Stimulated activated CD8-positive, alpha-beta memory T cell treated with anti-CD3 and anti-CD28 coated beads, Interleukin-2, amount 100 ng/mL, for 48 hours (primary cell): ENCODE results near the gene SPAG16.
"Not testable (repeated sequence)": the region's sequence is repeated elsewhere in the genome, so short reads cannot be mapped to it uniquely, and the experiment has no call there.

ENCODE experiments used
- DNase-seq, 2 donors: peaks; one replicate each; pipeline ENCODE4 v3.0.0-alpha.2; 2020; ENCODE audit warnings: low read depth in 2 of 2

The SPAG16 gene

DNA sequence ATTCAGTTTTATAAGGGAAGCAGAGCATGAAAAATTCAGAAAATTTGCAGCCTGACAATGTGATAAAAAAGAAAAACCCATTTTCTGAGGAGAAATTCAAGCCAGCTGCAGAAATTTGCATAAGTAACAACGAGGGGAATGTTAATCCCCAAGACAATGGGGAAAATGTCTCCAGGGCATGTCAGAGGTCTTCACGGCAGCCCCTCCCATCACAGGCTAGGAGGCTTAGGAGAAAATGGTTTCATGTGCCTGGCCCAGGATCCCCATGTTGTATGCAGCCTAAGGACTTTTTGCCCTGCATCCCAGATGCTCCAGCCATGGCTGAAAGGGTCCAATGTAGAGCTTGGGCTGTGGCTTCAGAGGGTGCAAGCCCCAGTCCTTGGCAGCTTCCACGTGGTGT lies 714.7 kb downstream of the SPAG16 start:
- not testable (repeated sequence) for DNase-seq

DNA sequence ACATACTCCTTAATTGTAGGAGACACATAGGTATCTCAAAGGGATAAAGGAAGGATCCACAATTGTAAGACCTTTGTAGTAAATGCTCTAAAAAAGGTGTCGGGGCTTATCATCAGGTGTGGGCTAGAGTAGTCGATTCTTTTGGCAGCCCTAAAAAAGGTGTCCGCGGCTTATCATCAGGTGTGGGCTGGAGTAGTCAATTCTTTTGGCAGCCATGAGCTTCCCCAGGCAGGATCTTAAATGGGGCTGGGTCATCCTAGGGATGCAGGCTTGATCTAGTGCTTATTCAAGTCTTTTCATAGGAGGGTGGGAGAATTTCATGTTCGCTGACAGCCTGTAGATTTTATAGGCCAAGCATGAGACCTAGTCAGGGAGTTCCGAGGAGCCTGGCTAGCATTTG lies 720.2 kb downstream of the SPAG16 start:
- no peak for DNase-seq

DNA sequence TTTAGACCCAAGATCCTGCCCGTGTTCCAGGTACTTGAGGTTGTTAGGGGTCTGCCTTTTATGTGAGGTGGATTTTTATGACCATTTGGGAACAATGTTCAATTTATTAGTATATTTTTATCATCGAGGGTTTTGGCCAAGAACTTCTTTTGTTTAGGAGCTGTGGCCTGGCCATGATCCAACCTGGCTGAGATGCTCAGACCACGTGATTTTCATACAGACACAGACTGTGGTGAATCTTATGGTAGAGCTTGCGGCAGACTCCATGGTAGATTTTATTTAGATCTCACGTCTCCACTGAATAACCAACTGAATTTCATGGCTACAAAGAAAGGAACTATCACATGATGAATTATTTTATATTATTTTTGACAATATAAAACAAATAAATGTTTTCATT lies 721.1 kb downstream of the SPAG16 start:
- no peak for DNase-seq

DNA sequence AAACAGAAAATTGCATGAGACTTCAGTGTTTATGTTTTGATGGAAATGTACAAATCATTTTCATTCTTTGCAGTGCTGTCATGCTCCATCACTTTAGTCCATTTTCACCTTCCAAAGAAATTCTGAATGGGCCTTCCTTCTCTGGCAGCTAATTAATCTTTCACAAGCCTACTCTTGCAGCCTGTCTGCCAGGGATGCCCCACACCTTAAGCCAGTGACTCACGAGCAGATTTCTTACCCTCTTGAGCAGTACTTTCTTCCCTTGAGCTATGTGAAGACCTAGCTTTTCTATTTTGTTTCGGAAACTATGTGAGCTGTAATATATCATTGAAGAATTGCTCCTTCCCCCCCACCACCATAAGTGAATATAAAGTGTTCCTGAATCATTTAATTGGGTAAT lies 722.3 kb downstream of the SPAG16 start:
- DNase-seq, result no peak

DNA sequence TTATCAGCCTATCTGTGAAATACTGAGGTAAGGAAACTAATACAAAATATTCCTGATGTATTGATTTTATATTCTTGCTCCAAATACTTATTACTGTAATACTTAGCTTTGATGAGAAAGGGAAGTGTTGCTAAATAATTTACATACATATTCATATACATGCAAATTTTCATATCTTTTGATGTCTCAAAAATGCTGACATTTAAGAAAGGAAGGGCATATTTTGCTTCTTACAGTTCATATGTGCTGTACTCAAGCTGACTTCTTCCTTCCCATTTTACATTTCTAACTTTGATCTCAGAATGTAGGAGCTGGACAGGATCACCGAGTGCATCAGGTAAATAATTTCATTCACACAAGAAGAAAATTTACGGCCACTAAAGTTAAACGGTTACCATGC lies 727.4 kb downstream of the SPAG16 start:
- DNase-seq, result no peak

DNA sequence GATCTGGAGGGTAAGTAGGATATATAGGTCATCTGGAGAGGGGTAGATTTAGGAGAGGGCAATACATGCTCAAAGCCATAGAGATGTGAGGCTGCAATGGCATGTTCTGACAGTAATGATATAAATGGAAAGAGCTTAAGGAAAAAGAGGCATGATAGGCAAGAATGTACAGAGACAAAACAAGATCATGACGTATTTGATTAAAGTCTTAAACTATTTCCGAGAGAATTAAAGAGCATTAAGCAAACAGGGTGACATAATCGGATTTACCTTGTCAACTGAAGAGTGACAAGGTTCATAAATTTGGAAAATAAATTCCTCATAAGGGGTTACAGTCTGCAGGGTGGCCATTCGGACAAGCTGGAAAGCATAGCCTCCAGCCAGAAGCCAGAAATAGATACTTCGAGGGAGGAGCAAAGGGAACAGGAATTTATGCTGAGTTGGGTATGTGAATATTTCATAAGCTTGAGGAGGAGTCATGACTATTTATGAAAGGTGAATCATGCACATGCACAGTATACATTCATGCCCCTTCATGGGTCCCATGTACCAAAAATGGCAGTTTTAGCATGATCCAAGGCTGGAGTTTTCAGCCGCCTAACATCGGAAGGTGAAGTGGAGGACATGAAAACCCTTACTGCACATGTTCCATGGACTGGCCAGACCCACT lies 730.4 kb downstream of the SPAG16 start:
- DNase-seq, result no peak

DNA sequence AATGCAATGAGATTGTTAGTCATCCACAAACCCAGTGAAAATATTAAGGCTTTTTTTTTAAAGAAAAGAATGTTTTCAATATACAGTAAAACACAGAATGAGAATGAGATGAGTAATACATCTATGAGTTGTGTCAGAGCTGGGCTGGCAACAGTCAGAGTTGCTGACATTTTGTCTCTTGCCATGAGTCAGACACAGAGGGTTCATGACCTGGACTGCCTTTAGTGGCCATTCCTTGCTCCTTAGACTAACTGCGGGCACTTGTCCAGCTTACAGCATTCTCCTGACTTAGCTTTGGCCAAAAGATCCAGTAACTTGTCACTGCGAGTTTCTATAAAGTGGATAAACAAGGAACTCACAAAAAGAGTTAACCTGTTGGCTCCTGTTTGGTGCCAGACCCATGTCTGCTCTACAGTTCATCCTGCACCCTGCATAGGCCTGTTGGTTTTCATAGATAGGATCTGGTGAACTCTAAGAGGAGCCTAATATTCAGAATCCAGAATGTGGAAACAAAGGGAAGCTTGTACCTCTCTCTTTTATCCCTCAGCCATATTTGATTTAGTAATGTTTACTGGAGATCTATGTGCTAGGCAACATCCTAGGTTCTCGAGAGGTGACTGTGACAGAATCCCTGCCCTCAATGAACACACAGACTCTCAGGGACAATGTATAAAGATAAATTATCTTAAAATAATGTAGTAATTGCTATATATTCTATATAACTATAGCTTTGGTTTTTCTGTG lies 735.1 kb downstream of the SPAG16 start:
- no peak for DNase-seq

DNA sequence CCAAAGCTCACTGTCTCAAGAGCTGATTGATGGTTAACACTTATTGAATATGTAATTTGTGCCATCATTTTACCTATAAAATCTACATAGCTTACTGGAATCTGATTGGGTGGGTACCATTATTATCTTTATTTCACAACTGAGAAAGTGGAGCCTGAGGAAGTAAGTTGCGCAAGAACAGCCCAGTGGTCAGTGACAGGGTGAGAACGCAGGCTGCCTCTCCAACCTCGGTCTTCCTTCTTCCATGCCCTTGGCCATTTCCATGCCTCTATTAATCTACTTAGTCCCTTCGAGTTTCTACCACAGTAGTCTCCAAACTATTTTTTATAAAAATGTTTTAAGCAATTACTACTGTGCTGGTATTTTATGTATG lies 735.7 kb downstream of the SPAG16 start:
- no peak for DNase-seq

DNA sequence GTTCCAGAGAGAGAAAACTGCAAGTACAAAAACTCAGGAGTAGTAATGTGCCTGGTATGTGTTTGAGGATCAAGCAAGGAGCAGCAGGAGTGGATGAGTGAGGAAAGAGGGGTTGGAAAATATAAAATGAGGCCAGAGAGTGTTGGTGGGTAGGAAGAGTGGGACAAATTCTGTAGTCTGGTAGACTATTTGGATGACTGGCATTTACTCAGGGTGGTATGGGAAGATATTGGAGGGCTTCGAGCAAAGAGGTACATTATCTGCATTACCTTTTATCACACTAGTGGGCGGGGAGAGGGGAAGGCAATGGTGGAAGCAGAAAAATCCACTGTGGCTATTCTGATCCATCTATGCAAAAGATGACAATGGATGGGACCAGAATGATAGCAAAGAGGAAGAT lies 744.9 kb downstream of the SPAG16 start:
- no peak for DNase-seq

DNA sequence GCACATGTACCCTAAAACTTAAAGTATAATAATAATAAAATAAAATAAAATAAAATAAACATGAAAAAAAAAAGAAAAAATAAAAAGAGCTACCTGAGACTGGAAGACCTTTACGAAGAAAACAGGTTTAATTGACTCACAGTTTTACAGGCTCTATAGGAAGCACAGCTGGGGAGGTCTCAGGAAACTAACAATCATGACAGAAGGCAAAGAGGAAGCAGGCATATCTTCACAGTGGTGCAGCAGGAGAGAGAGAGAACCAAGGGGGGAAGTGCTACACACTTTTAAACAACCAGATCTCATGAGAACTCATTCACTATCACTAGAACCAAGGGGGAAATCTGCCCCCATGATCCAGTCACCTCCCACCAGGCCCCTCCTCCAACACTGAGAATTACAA lies 747.3 kb downstream of the SPAG16 start:
- no peak for DNase-seq

DNA sequence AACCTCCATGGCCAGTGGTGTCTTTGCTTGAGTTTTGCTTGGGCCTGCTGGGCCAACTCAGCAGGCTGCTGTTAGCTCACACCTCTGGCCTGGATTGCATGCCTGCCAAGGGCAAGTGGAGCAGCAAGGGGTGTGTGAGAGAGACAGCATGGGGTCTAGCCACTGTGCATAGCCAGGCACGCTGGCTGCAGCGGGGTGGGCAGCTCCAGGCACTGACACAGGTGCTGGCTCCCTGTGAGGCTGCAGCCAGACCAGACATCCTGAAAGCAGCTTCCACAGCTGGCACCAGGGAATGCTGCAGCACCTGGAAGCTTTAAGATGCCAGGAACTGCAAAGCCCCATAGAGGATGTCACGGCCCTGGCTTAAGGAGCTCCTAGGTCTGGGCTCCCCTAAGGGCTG lies 750.2 kb downstream of the SPAG16 start:
- DNase-seq, result no peak

DNA sequence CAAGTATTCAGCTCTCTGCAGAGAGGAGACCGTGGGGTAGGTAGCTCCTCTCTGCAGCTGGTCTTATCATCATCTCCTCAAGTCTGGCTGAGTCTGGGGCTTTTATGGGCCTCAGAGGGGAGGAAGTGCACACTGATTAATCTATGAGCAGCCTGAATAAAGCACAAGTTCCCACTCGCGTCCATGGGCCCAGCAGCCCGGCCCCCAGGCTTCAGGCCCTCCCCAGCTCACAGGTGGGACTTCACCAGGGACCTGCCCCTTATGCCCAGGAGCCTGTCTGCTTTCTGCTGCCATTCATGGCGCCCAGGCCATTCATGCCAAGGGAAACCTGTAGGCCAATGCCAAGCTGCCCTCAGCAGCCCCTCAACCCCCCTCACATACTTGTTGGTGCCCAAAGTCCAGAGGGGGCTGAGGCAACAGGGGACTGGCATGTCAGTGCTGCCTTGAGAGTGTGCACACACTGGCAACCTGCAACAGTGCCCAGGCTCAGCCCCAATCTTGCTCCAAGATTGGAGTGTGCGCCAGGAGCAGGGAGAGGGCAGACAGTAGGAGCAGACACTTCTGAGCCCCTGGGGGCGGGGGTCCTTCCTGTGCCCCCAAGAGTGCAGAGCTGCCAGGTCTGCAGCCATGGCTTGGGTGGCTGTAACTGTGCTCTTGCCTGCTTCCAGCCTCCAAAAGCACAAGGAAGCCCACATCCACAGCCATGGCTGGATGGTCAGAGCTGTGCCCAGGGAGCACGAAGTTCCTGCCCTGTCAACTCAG lies 751.0 kb downstream of the SPAG16 start:
- no peak for DNase-seq

DNA sequence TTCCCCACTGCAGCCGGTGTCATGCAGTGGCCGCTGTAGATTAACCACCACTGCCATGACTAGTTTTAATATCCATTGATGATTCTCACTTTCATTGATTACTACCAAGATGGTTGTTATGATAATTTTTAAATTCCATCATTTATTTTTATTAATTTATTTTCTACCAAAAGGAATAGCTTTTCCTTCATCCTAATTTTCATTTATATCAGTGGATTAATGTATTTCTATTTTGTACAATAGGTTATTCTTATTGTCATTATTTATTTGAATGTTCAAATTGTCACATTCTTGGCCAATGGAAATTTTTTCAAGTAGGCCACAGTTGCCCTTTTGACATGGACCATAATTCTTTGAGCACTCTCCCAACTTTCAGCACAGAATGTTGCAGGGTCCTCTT lies 751.7 kb downstream of the SPAG16 start:
- no peak for DNase-seq

DNA sequence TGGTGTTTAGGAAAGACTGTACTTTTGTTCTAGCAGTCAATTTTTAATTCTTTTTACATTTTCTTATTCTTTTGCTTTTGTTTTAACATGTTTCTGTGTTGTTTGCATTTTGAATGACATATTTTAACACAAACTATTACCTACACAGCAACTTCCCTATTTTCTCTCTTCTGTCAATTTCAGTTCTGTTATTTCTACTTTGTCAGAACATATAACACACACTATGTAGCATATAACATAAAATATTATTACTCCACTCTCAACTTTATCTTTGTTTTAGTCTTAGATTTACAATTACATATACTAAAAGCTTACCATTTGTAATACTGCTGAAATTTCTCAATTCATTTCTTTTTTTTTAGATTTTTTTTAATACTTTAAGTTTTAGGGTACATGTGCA lies 753.9 kb downstream of the SPAG16 start:
- no peak for DNase-seq

DNA sequence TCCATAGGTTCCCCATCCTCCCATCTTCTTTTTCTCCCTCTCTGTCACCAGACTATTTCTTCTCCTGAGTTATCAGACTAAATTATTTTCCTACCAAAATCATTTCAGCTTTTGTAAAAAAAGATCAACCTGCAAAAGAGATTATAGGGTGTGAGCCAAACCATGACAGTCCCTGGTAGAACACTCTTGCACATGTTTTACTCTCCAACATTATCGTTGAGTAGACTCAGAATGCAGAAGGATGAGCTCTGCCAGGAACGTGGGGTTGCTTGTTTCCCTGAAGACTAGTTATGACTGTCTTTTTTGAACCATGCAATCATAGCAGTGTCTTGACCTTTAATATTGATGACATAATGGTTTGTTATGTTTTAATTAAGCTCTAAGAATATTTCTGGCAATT lies 766.5 kb downstream of the SPAG16 start:
- no peak for DNase-seq

DNA sequence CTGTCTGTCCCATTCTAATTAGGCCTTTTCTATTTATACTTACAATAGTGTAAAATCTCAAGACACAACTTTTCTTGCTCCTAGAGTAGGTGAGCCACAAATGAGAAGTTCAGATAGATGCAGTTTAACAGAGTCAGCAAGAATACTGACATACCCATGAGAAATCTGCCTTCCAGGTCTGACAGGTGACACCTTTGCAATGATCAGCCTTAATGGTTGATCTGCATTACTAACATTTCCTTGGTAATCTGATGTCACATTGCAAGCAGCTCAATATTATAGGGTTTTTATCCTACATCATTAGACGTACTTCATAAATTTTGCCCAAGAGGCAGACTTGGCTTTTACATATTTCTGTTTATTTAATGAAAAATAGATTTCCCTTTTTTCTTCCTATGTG lies 767.3 kb downstream of the SPAG16 start:
- DNase-seq, result no peak

DNA sequence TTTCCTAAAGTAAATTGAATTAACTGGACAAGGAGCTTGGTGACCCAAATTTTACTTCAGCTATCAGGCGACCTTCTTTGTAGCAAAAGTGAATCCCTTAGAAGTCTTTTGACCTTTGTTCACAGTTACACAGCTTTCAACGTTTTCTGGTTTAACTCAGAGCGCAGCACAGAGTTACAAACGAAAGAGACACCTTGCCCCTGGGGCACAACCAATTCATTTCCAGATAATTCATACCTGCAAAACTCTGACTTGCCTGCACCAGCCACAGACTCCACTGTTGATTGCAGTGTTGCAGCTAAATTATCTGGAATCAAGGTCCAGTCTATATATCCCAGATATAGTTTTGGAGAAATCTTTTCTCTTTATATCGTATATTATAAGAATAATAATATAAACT lies 768.0 kb downstream of the SPAG16 start:
- no peak for DNase-seq

DNA sequence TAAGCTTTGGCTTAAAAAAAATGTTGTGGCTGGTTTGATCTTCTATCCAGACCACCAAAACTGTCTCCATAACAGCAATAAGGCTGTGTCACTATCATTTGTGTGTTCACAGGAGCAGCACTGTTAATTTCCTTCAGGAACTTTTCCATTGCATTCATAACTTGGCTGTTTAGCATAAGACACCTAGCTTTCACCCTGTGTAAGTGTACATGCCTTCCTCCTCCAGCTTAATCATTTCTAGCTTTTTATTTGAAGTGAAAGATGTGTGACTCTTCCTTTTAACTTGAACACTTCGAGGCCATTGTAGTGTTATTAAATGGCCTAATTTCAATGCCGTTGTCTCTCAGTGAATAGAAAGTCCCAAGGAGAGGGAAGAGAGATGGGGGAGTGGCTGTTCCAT lies 773.7 kb downstream of the SPAG16 start:
- no peak for DNase-seq

DNA sequence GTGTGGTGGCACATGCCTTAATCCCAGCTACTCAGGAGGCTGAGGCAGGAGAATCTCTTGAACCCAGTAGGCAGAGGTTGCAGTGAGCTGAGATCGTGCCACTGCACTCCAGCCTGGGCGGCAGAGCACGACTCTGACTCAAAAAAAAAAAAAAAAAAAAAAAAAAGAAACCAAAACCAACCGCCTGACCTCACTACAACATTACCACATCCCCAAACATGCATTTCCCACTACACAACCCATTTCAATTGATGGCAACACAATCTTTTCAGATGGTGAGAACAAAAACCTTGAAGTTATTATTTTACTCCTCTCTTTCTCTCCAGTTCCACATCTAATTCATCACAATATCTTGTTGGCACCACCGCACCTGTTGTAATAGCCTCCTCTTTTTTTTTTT lies 778.0 kb downstream of the SPAG16 start:
- not testable (repeated sequence) for DNase-seq

DNA sequence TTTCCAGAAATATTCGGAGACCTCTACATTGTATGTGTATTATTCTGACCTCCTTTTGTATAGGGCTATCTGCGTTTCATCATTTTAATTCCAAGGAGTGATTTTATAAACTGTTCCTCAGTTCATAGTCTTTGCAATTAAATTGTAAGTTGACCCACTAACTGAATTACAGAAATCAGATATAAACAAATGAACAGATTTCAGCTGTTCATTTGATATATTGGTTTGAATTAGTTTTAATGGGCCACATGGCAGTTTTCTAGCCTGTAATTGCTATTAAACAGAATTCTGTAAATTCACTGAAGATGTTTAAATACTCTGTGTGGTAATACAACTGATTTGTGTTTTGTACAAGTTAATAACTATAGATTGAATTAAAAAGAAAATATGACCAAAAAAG lies 780.2 kb downstream of the SPAG16 start:
- DNase-seq, result no peak

DNA sequence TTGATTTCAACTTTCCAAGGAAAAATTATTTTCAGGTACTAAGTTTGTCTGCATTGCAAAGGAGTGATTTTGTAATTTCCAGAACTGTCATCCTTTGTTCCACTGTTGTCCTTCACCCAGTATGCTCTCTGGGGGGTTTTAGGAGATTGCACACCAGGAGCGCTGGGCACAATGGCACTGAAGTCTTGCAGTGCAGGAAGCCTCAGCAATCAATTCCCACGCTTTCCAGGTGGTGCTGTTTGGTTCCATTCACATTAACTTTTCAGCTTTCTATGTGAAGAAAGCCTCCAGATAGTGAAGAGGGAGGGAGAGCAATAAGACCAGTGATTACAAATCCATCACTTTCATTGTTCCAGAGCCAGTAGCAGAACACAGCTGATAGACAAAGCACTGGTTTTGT lies 782.6 kb downstream of the SPAG16 start:
- no peak for DNase-seq

DNA sequence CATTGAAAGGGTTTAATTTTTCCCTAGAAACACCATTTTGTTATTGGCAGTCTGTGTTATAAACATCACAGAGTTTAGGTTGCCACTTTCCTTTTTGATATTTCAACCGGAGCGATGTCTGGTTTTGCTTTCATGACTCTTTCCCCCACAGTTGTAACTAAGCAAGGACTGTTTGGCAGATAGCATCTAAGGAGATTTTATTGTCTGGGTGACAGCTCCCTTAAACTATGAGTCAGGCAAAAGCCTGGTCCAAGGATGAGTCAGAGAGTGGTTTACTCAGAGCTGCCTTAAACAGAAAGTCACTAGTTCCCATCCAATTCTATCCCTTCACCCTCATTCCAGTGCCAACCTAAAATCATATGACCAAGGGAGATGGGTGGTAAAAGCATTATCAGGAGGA lies 785.0 kb downstream of the SPAG16 start:
- DNase-seq, result no peak

DNA sequence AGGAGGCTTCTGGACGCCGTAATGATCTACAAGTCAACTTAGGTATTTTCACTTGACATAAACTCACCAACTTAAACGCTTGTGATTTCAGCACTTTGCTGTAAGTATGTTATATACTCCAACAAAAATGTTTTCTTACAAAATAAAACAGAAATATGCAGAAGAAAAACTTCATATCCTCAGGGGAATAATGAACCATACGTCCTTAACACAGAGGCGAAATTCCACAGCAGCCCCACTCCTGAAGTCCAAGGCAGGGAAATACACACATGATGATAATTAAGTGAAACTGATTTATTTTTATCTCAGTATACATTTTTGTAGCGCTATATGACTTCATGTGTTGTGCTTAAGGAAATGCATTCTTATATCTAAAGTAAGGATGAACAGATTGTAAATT lies 791.2 kb downstream of the SPAG16 start:
- no peak for DNase-seq
